ENCODE data around the gene ERAP2.

Gene ERAP2

GRCh38 chr5:96968614-96969013 lies 92.3 kb downstream of the ERAP2 start:
- DNase-seq (ENCODE audit: low read depth) = no peak
- no peak overlapping the region for H3K4me3 ChIP-seq (replicated peaks; ENCODE audit: low read depth, low read length)
- TF ChIP-seq CTCF (IDR thresholded peaks at IDR 0.05; ENCODE audit: low read length, missing control alignments) = no peak

Data from fibroblast of pulmonary artery (primary cell).